Type B pancreatic cell (in vitro differentiated cells): ENCODE data around the gene RPLP2. TPM values are rescaled to one million over a fixed set of nuclear protein-coding genes. Genes with fewer than 3 reads are reported as not detected.

Source experiments
- DNase-seq: peaks from one replicate; pipeline ENCODE4 v3.0.0; 2021; ENCODE audit warnings: mixed read lengths; ENCODE audit not compliant: unreplicated experiment; ENCODE audit errors: extremely low spot score
- H3K27ac Mint-ChIP-seq: 2 replicates; pipeline ENCODE4 v1.8.0; 2021; ENCODE audit warnings: mild to moderate bottlenecking, mixed read lengths
- H3K27me3 Mint-ChIP-seq: 2 replicates; pipeline ENCODE4 v1.8.0; 2021; ENCODE audit warnings: mixed read lengths
- H3K36me3 Mint-ChIP-seq: 2 replicates; pipeline ENCODE4 v1.8.0; 2021; ENCODE audit warnings: mixed read lengths
- H3K4me1 Mint-ChIP-seq: one replicate; pipeline ENCODE4 v1.8.0; 2021; ENCODE audit warnings: mixed read lengths; ENCODE audit not compliant: unreplicated experiment
- H3K4me3 Mint-ChIP-seq: 2 replicates; pipeline ENCODE4 v1.8.0; 2021; ENCODE audit warnings: mild to moderate bottlenecking, mixed read lengths
- H3K9me3 Mint-ChIP-seq: 2 replicates; pipeline ENCODE4 v1.8.0; 2021; ENCODE audit warnings: mixed read lengths
- total RNA-seq: library from RNA; stranded (reverse); gene quantifications from 2 replicates; pipeline ENCODE4 v1.2.1, GENCODE V29; 2021; ENCODE audit warnings: low replicate concordance
- TF ChIP-seq, protein P1 (sequence below): fragments of 200-600 bp; sonication (generic); conservative IDR thresholded peaks from 2 replicates; pipeline ENCODE4 v1.5.0; 2021; ENCODE audit warnings: antibody characterized with exemption, mild to moderate bottlenecking

RPLP2 gene
- total RNA-seq, 1 donor from 2014 or later, result 1,985 TPM

DNA sequence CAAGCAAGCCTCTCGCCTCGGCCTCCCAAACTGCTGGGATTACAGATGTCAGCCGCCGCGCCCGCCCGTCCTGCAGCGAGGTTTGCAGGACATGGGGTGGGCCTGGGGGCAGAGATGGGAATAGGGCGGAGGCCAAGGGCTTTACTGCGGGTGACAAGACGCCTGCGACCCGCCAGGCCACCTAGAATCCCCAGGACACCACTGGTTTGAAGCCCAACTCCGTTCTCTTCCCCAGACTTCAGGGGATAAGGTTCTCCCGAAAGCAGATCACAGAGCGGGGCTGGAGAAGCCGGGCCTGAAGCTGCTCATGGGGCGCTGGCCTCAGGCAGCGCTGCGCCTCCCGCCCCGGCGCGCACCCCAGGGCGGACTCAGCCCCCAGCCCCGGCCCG lies 32.2 kb downstream of the RPLP2 start:
- DNase-seq, result no peak
- H3K36me3 Mint-ChIP-seq, result no peaks in the 10 kb centered on the region
- H3K4me1 Mint-ChIP-seq, result peaks cover 21% of the 10 kb centered on the region
- peak overlapping the region; percentile 76 for H3K27ac Mint-ChIP-seq
- H3K9me3 Mint-ChIP-seq, result no peaks in the 10 kb centered on the region
- H3K27me3 Mint-ChIP-seq, result no peaks in the 10 kb centered on the region
- TF ChIP-seq, protein P1, sequence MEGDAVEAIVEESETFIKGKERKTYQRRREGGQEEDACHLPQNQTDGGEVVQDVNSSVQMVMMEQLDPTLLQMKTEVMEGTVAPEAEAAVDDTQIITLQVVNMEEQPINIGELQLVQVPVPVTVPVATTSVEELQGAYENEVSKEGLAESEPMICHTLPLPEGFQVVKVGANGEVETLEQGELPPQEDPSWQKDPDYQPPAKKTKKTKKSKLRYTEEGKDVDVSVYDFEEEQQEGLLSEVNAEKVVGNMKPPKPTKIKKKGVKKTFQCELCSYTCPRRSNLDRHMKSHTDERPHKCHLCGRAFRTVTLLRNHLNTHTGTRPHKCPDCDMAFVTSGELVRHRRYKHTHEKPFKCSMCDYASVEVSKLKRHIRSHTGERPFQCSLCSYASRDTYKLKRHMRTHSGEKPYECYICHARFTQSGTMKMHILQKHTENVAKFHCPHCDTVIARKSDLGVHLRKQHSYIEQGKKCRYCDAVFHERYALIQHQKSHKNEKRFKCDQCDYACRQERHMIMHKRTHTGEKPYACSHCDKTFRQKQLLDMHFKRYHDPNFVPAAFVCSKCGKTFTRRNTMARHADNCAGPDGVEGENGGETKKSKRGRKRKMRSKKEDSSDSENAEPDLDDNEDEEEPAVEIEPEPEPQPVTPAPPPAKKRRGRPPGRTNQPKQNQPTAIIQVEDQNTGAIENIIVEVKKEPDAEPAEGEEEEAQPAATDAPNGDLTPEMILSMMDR, result no peak
- H3K4me3 Mint-ChIP-seq, result peak overlapping the region; percentile 88

- H3K4me1 Mint-ChIP-seq, result peaks cover 21% of the 10 kb centered on the region
- H3K27me3 Mint-ChIP-seq, result no peaks in the 10 kb centered on the region
- peak within 1 kb of the TSS; percentile 88 for H3K4me3 Mint-ChIP-seq
- H3K36me3 Mint-ChIP-seq, result no peaks in the 10 kb centered on the region
- DNase-seq, result peak; percentile 91
- H3K9me3 Mint-ChIP-seq, result no peaks in the 10 kb centered on the region
- peak within 1 kb of the TSS; percentile 76 for H3K27ac Mint-ChIP-seq
- TF ChIP-seq, protein P1, result no peak
These were observed 32.7 kb downstream of the RPLP2 start, which contains the start of the genes POLR2L and TSPAN4 for GRCh38 chr11:842370-843002. POLR2L (minus strand) TSS chr11:842529; CDS start chr11:842508, 21 bp downstream. TSPAN4 (plus strand) TSS chr11:842852; CDS start chr11:850305, 7,453 bp downstream.

DNA sequence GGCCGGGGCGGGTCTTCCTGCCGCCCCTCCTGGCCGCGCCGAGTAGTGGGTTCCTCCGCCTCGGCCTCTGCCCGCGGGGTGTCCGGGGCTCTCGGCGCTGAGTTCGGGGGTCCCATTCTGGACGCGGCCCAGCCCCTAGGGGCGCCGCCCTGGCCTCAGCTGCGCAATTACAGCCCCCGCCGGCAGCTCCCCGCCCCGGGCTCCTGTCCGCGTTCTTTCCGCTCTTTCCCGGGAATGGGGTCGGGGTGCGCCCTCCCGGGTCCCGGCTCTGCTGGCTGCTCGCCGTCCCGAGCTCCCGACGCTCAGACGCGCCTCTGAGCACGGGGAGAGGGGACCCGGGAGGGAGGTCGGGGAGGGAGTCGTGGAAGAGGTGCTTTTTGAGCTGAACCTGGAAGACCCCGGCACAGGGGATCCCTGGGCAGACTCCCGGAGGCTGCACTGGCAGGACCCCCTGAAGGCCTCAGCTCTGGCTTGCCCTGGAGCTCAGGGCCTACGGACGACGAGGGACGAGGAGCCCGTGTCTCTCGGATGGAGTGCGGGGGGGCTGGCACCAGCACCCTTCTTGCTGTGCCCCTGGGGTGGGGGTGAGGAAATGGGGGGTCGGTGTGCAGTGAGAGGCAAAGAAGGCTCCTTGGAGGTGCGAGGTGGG lies 33.4 kb downstream of the RPLP2 start:
- TF ChIP-seq, protein P1, result peak; percentile 59
- no peak for DNase-seq
- peak overlapping the region; percentile 82 for H3K4me3 Mint-ChIP-seq
- no peaks in the 10 kb centered on the region for H3K27me3 Mint-ChIP-seq
- H3K4me1 Mint-ChIP-seq, result peaks cover 21% of the 10 kb centered on the region
- no peaks in the 10 kb centered on the region for H3K9me3 Mint-ChIP-seq
- no peaks in the 10 kb centered on the region for H3K36me3 Mint-ChIP-seq
- H3K27ac Mint-ChIP-seq, result peak overlapping the region; percentile 53

DNA sequence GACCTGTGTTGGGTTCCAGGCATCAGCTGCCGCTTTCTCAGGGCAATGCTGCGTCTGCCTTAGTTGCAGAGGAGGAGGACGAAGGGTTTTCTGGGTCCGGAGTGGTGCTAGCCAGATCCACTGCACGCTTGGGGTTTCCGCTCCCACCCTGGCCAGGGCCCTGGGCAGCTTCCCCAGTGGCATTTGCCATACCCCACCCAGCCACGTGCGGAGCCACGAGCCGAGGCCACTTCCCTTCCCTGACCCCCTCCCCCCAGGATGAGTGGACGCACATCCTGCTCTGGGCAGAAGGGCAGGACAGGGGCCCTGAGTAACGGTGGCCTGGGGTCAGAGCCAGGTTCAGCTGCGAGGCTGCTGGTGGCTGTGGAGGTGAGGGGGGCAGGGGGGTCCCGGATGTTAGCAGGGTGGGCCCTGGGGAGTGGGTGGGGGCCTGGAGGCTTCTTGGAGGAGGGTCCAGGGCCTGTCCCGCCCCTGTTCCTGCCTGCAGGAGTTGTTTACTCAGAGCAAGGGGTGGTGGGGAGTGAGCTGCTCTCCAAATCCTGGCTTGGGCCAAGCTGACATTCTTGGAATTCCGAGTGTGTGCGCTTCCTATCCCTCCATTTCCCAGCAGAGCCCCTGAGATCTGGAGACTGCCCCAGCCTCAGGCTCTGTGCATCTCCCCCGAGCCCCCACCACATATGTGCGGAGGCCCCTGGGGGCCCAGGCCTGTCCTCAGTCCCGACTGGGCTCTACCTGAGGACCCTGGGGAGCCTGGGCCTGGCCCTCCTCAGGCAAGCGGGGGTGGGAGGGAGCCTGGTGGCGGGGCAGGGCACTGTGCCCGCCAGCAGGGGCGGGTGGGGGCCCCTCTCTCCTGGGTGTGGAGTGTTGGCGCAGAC lies 34.3 kb downstream of the RPLP2 start:
- Mint-ChIP-seq H3K4me1 (peaks cover 21% of the 10 kb centered on the region), H3K36me3 (no peaks in the 10 kb centered on the region), H3K27me3 (no peaks in the 10 kb centered on the region), H3K27ac (peak overlapping the region; percentile 53), H3K4me3 (peak overlapping the region; percentile 82), H3K9me3 (no peaks in the 10 kb centered on the region)
- TF ChIP-seq, protein P1, result no peak
- no peak for DNase-seq
